Tibial nerve (tissue), 4 donors: ENCODE results near the gene AP1G1.

Source experiments
- EP300 ChIP-seq, 2 donors: sonication (generic); formaldehyde crosslinking; IDR thresholded peaks; one replicate each; pipeline ENCODE4 v1.6.1; 2017; ENCODE audit warnings: antibody characterized with exemption in 2 of 2, mild to moderate bottlenecking in 1 of 2
- POLR2A ChIP-seq, 2 donors: fragments of 450-650 bp; IDR thresholded peaks; one replicate each; pipeline ENCODE4 v1.6.1; 2017; ENCODE audit warnings: antibody characterized with exemption in 2 of 2, mild to moderate bottlenecking in 2 of 2, moderate library complexity in 2 of 2
- TF ChIP-seq, protein P1 (sequence below), 5 experiments: fragments of 200-600 bp in 3 of 5; fragments of 450-650 bp in 2 of 5; sonication (generic) in 3 of 5; IDR thresholded peaks; one replicate each; pipeline ENCODE4 v1.5.1; 2016 to 2019; ENCODE audit warnings: antibody characterized with exemption in 5 of 5, mild to moderate bottlenecking in 3 of 5, moderate library complexity in 2 of 5

DNA sequence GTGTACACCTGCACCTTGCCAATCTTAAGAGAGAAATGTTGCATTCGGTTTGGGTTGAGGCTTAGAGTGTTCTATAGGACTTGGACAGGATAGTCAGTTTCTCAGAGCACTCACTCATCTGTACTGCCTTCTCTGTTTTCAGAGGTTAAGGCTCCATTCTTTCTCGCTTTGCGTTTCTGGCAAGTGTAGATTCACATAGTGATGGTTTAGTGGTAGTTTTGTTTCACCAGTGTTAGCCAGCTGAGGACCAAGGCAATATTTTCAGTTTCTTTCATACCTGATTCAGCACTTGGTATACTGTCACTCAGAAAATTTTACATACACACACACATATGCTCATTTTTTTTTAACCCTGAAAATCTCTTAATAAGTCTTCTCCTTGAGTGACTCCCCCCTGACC, 38.5 kb upstream of the AP1G1 start:
- TF ChIP-seq EP300 (IDR thresholded peaks at IDR 0.05) = no peak
- TF ChIP-seq POLR2A (IDR thresholded peaks at IDR 0.05) = no peak
- TF ChIP-seq, protein P1, sequence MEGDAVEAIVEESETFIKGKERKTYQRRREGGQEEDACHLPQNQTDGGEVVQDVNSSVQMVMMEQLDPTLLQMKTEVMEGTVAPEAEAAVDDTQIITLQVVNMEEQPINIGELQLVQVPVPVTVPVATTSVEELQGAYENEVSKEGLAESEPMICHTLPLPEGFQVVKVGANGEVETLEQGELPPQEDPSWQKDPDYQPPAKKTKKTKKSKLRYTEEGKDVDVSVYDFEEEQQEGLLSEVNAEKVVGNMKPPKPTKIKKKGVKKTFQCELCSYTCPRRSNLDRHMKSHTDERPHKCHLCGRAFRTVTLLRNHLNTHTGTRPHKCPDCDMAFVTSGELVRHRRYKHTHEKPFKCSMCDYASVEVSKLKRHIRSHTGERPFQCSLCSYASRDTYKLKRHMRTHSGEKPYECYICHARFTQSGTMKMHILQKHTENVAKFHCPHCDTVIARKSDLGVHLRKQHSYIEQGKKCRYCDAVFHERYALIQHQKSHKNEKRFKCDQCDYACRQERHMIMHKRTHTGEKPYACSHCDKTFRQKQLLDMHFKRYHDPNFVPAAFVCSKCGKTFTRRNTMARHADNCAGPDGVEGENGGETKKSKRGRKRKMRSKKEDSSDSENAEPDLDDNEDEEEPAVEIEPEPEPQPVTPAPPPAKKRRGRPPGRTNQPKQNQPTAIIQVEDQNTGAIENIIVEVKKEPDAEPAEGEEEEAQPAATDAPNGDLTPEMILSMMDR (IDR thresholded peaks at IDR 0.05) = no peak
